Lung (tissue), 12 donors: Measurements from ENCODE around the gene PHF12. TPM values are rescaled to one million over a fixed set of nuclear protein-coding genes. Genes with fewer than 3 reads are reported as not detected.

ENCODE experiments used
- ATAC-seq: fragments of 200-7000 bp; cut with Tn5 transposase; one replicate; pipeline ENCODE4 v1.9.1; 2020; ENCODE audit warnings: moderate number of reproducible peaks; ENCODE audit not compliant: insufficient read depth, low FRiP score
- DNase-seq, 3 donors: peaks; one replicate each; pipeline ENCODE4 v3.0.0-alpha.2; 2013 to 2017
- H3K27ac ChIP-seq, 2 donors: one replicate each; pipeline ENCODE4 v1.5.1; 2013; ENCODE audit warnings: mild to moderate bottlenecking in 2 of 2, moderate library complexity in 2 of 2, control low read depth in 1 of 2, inconsistent platforms in 1 of 2, low read depth in 1 of 2, low read length in 1 of 2
- H3K27me3 ChIP-seq, 3 donors: one replicate each; pipeline ENCODE4 v1.5.1; 2013; ENCODE audit warnings: low read length in 2 of 3; ENCODE audit not compliant: control insufficient read depth in 3 of 3, insufficient read depth in 3 of 3
- H3K36me3 ChIP-seq, 4 donors: one replicate each; pipeline ENCODE4 v1.5.1; 2013; ENCODE audit warnings: low read length in 4 of 4, mild to moderate bottlenecking in 1 of 4, moderate library complexity in 1 of 4; ENCODE audit not compliant: control insufficient read depth in 4 of 4, insufficient read depth in 4 of 4
- H3K4me1 ChIP-seq, 5 donors: one replicate each; pipeline ENCODE4 v1.5.1; 2013; ENCODE audit warnings: low read length in 5 of 5, mild to moderate bottlenecking in 2 of 5, moderate library complexity in 1 of 5; ENCODE audit not compliant: control insufficient read depth in 5 of 5, insufficient read depth in 5 of 5
- H3K4me3 ChIP-seq: one replicate; pipeline ENCODE4 v1.5.1; 2013; ENCODE audit warnings: mild to moderate bottlenecking, control low read depth, moderate library complexity
- H3K9ac ChIP-seq, 2 donors: one replicate each; pipeline ENCODE4 v1.5.1; 2013; ENCODE audit warnings: low read length in 2 of 2, control low read depth in 1 of 2; ENCODE audit not compliant: insufficient read depth in 1 of 2
- H3K9me3 ChIP-seq, 4 donors: one replicate each; pipeline ENCODE4 v1.5.1; 2013; ENCODE audit warnings: low read length in 3 of 4, mild to moderate bottlenecking in 1 of 4, moderate library complexity in 1 of 4; ENCODE audit not compliant: control insufficient read depth in 4 of 4, insufficient read depth in 3 of 4
- WGBS, 2 donors: extraction: QIAGEN DNeasy Blood & Tissue Kit; methylation state at CpG; one replicate each; pipeline ENCODE4 v1.1.7; 2013; 5-methylcytosine and 5-hydroxymethylcytosine counted together
- polyA plus RNA-seq, 2 donors: library from polyadenylated mRNA; stranded (reverse); fragments of 200-250 nt; gene quantifications; one replicate each; pipeline ENCODE4 v1.2.1, GENCODE V29; 2013
- total RNA-seq, 2 donors: library from RNA; depleted of rRNA in 1 of 2; stranded (reverse); fragments of >200 nt in 1 of 2; gene quantifications; one replicate each; pipeline ENCODE4 v1.2.1, GENCODE V29; 2014 to 2021
- TF ChIP-seq, protein P1 (sequence below): IDR thresholded peaks from 2 replicates; pipeline ENCODE4 v1.5.1; 2012; ENCODE audit warnings: mild to moderate bottlenecking; ENCODE audit errors: control extremely low read depth, extremely low read depth
- donor health status: control.
- donor health status: control.
- donor health status: Bipolar disorder and iron deficiency.
- donor health status: healthy.
- donor health status: DM: yes; HTN: yes; CAD: no.

Gene PHF12
- total and polyA plus RNA-seq, 4 donors = 12.6 to 59.1 (median 37.3) TPM

DNA sequence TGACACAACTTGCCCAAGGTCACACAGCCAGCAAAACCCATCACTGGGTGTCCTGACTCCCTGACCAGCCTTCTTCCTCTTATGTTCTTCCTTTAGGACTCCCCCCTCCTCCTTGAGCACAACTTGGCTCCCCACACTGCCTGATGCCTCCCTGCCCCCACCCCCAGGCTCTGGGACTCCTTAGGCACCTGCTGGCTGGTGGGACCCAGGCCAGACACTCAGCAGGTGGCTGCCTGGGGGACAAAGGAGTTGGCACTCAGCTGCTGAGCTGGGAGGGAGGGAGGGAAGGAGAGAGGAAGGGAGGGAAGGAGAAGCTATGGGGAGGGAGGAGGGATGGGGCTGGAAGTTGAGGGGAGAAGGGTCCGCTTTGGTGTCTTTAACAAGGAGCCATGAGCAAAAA lies 46.5 kb upstream of the PHF12 start:
- TF ChIP-seq, protein P1, sequence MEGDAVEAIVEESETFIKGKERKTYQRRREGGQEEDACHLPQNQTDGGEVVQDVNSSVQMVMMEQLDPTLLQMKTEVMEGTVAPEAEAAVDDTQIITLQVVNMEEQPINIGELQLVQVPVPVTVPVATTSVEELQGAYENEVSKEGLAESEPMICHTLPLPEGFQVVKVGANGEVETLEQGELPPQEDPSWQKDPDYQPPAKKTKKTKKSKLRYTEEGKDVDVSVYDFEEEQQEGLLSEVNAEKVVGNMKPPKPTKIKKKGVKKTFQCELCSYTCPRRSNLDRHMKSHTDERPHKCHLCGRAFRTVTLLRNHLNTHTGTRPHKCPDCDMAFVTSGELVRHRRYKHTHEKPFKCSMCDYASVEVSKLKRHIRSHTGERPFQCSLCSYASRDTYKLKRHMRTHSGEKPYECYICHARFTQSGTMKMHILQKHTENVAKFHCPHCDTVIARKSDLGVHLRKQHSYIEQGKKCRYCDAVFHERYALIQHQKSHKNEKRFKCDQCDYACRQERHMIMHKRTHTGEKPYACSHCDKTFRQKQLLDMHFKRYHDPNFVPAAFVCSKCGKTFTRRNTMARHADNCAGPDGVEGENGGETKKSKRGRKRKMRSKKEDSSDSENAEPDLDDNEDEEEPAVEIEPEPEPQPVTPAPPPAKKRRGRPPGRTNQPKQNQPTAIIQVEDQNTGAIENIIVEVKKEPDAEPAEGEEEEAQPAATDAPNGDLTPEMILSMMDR = no peak
- no peak overlapping the region for H3K27ac ChIP-seq
- DNase-seq (no peak), ATAC-seq (no peak)
- H3K4me3 ChIP-seq = no peak overlapping the region
- no peak overlapping the region for H3K9ac ChIP-seq
- 92 to 100% methylated on average over 1 of the region's 1 CpG for WGBS, 2 donors
- no peaks in the 10 kb centered on the region for H3K36me3 ChIP-seq
- no peaks in the 10 kb centered on the region for H3K4me1 ChIP-seq
- H3K9me3 ChIP-seq = no peaks in the 10 kb centered on the region
- peaks cover 0 to 11% (median 3%) of the 10 kb centered on the region in 3 donors for H3K27me3 ChIP-seq

DNA sequence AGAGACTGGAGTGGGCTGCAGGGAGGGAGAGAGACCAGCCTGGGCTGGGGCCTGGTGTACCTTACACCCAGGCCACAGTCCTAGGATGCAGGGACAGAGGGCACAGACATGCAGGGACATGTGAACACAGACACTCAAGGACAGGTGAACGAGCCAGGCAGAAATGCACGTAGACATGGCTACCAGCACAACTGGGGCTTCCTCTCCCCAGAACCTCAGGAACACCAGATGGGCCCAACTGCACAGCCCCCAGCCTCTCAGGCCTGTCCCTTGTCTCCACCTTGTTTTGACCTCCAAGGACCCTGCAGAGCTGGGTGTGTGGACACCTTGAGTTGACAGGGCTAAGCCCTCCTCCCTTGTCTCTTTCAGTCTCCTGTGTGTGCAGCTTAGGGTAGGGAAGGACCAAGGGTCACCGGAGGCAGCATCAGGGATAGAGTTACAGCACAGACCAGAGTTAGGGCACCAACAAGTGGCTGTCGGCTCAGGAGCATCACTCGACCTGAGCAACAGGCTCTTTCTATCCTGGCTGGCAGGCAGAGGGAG lies 45.3 kb upstream of the PHF12 start:
- no peak overlapping the region for H3K9ac ChIP-seq
- H3K36me3 ChIP-seq = no peaks in the 10 kb centered on the region
- no peaks in the 10 kb centered on the region for H3K9me3 ChIP-seq
- ATAC-seq (no peak), DNase-seq (no peak)
- no peak overlapping the region for H3K4me3 ChIP-seq
- TF ChIP-seq, protein P1 = no peak
- H3K27me3 ChIP-seq = peaks cover 0 to 12% (median 0%) of the 10 kb centered on the region in 3 donors
- 44 to 54% methylated on average over 5 of the region's 5 CpGs for WGBS, 2 donors
- no peaks in the 10 kb centered on the region for H3K4me1 ChIP-seq
- H3K27ac ChIP-seq = no peak overlapping the region

DNA sequence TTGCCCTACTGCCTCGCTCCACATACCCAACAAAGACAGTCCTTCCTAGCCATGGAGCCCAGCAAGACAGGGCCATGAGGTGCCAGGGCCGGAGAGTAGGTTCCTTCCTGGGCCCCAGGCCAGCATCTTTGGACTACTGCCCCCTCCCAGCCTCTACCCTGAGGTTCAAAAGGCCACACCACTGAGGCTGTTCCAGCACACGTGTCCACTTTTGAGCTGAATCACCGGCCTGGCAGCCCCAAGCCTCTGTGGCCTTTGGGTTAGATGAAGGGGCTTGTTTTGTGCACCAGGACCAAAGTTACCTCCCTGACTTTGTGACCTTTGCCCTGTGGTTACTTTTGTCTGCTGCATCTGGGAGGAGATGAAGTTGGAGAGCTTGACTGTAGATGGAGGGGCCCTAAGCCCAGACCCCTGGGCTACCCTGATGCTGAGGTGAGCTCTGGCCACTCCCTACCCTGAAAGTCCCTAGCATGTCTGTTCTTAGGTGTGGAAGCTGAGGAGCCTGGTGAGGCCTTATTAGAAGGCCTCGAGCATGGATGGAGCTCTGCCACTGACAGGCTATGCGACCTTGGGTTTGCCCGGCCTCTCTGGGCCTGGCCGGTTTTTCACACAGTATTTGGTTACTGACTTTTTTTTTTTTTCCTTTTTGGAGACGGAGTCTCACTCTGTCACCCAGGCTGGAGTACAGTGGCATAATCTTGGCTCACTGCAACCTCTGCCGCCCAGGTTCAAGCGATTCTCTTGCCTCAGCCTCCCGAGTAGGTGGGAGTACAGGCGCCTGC lies 42.5 kb upstream of the PHF12 start:
- Histone ChIP-seq H3K4me1 (no peaks in the 10 kb centered on the region), H3K36me3 (no peaks in the 10 kb centered on the region), H3K27me3 (peaks cover 0 to 10% (median 0%) of the 10 kb centered on the region in 3 donors), H3K9me3 (no peaks in the 10 kb centered on the region), H3K27ac (no peak overlapping the region), H3K4me3 (no peak overlapping the region), H3K9ac (no peak overlapping the region)
- whole genome bisulfite sequencing, 2 donors = 87 to 91% methylated on average over 13 of the region's 13 CpGs
- DNase-seq (no peak), ATAC-seq (no peak)
- TF ChIP-seq, protein P1 = no peak
